B cell (primary cell): ENCODE data around the gene AP1AR.

Source experiments
- EZH2 ChIP-seq: IDR thresholded peaks from 2 replicates; pipeline ENCODE4 v1.6.1; 2012; ENCODE audit warnings: borderline replicate concordance, low read depth, mild to moderate bottlenecking, moderate library complexity, low read length; ENCODE audit not compliant: insufficient read depth, poor library complexity, severe bottlenecking
- TF ChIP-seq, protein P1 (sequence below): fragments of 200-600 bp; IDR thresholded peaks from one replicate; pipeline ENCODE4 v1.8.0; 2022; ENCODE audit warnings: antibody characterized with exemption, mild to moderate bottlenecking

GRCh38 chr4:112287258-112287989 lies 55.8 kb downstream of the AP1AR start:
- TF ChIP-seq, protein P1, sequence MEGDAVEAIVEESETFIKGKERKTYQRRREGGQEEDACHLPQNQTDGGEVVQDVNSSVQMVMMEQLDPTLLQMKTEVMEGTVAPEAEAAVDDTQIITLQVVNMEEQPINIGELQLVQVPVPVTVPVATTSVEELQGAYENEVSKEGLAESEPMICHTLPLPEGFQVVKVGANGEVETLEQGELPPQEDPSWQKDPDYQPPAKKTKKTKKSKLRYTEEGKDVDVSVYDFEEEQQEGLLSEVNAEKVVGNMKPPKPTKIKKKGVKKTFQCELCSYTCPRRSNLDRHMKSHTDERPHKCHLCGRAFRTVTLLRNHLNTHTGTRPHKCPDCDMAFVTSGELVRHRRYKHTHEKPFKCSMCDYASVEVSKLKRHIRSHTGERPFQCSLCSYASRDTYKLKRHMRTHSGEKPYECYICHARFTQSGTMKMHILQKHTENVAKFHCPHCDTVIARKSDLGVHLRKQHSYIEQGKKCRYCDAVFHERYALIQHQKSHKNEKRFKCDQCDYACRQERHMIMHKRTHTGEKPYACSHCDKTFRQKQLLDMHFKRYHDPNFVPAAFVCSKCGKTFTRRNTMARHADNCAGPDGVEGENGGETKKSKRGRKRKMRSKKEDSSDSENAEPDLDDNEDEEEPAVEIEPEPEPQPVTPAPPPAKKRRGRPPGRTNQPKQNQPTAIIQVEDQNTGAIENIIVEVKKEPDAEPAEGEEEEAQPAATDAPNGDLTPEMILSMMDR, result no peak
- no peak for TF ChIP-seq EZH2
